ENCODE data around the gene CIRBP. TPM values are rescaled to one million over a fixed set of nuclear protein-coding genes. Genes with fewer than 3 reads are reported as not detected.
A peak's percentile ranks its signal among the peaks of the same experiment; 100 is the strongest.

CIRBP gene
- total and polyA plus RNA-seq, 2 of the 13 experiments (the other 11 are each of a cell fraction or from before 2014, with no cell fraction given): 133 to 140 TPM

DNA sequence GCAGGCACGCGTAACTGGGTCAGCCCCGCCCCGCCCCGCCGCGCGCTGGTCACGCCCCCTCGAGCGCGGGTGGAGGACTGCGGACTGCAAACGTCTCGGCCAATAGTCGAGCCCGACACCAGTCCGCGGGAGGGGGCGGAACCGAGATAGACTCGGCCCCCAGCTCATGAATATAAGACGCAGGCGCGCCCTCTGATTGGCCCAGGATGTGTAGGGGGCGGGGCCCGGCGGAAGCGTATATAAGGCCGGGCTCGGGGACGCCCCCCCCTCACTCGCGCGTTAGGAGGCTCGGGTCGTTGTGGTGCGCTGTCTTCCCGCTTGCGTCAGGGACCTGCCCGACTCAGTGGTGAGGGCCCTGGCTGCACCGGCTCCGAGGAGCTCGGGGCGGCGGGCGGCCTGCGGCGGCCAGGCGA is at the start of gene CIRBP (continued):
- no peak for TF ChIP-seq ZBTB26 (CRISPR knock-in tag; IDR thresholded peaks at IDR 0.05; ENCODE audit: borderline replicate concordance)
- TF ChIP-seq ZNF432 (CRISPR knock-in tag; IDR thresholded peaks at IDR 0.05; ENCODE audit: borderline replicate concordance): no peak
- TF ChIP-seq JUNB (CRISPR knock-in tag; IDR thresholded peaks at IDR 0.05; ENCODE audit: borderline replicate concordance): no peak
- TF ChIP-seq ZBTB20 (CRISPR knock-in tag; IDR thresholded peaks at IDR 0.05; ENCODE audit: borderline replicate concordance, low read depth): no peak
- TF ChIP-seq FOXK2 (IDR thresholded peaks at IDR 0.05): no peak
- peak; percentile 38 for TF ChIP-seq GABPB1 (CRISPR knock-in tag; IDR thresholded peaks at IDR 0.05)
- no peak for TF ChIP-seq HOMEZ (CRISPR knock-in tag; IDR thresholded peaks at IDR 0.05; ENCODE audit: low read depth)
- no peak for TF ChIP-seq GPN1 (CRISPR knock-in tag; IDR thresholded peaks at IDR 0.05; ENCODE audit: borderline replicate concordance)
- no peak for TF ChIP-seq ZBTB8A (CRISPR knock-in tag; IDR thresholded peaks at IDR 0.05; ENCODE audit: borderline replicate concordance, low read depth)
- TF ChIP-seq RFXANK (CRISPR knock-in tag; IDR thresholded peaks at IDR 0.05): no peak
- TF ChIP-seq ISX (CRISPR knock-in tag; conservative IDR thresholded peaks at IDR 0.05): peak; percentile 73; the same call in 1 of the 2 replicates
- no peak for TF ChIP-seq ZNF589 (CRISPR knock-in tag; conservative IDR thresholded peaks at IDR 0.05)
- no peak for TF ChIP-seq ZNF382 (CRISPR knock-in tag; IDR thresholded peaks at IDR 0.05; ENCODE audit: borderline replicate concordance)
- TF ChIP-seq ZNF670 (CRISPR knock-in tag; IDR thresholded peaks at IDR 0.05; ENCODE audit: borderline replicate concordance): no peak
- TF ChIP-seq ZNF335 (CRISPR knock-in tag; IDR thresholded peaks at IDR 0.05): 0 out of 2 replicates have a peak, but pooled peaks have one; percentile 38
- no peak for TF ChIP-seq ZNF83 (CRISPR knock-in tag; IDR thresholded peaks at IDR 0.05; ENCODE audit: borderline replicate concordance)
- TF ChIP-seq, protein P1, sequence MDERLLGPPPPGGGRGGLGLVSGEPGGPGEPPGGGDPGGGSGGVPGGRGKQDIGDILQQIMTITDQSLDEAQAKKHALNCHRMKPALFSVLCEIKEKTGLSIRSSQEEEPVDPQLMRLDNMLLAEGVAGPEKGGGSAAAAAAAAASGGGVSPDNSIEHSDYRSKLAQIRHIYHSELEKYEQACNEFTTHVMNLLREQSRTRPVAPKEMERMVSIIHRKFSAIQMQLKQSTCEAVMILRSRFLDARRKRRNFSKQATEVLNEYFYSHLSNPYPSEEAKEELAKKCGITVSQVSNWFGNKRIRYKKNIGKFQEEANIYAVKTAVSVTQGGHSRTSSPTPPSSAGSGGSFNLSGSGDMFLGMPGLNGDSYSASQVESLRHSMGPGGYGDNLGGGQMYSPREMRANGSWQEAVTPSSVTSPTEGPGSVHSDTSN (CRISPR knock-in tag; IDR thresholded peaks at IDR 0.05): no peak
- TF ChIP-seq PHF20 (CRISPR knock-in tag; IDR thresholded peaks at IDR 0.05): no peak
- no peak for TF ChIP-seq ZNF841 (CRISPR knock-in tag; IDR thresholded peaks at IDR 0.05; ENCODE audit: borderline replicate concordance)
- no peak for TF ChIP-seq ZNF12 (CRISPR knock-in tag; IDR thresholded peaks at IDR 0.05)
- no peak for TF ChIP-seq GATA4 (IDR thresholded peaks at IDR 0.05; ENCODE audit: borderline replicate concordance, low read depth)
- TF ChIP-seq PATZ1 (CRISPR knock-in tag; IDR thresholded peaks at IDR 0.05): peak; percentile 84
- TF ChIP-seq ARID2 (CRISPR knock-in tag; IDR thresholded peaks at IDR 0.05; ENCODE audit: borderline replicate concordance): no peak
- TF ChIP-seq ARID3A (IDR thresholded peaks at IDR 0.05; ENCODE audit: low read depth, low read length): peak; percentile 24; the same call in 1 of the 2 replicates

Data from HepG2 (cell line).